ENCODE results near the gene COBLL1. TPM values are rescaled to one million over a fixed set of nuclear protein-coding genes. Genes with fewer than 3 reads are reported as not detected.

Gene COBLL1
- total RNA-seq, 1 donor from 2014 or later, result 18.6 TPM

GRCh38 chr2:164847981-164848741 lies 6.5 kb upstream of the COBLL1 start:
- Histone ChIP-seq H3K9ac (ENCODE audit: low read length) (no peak overlapping the region), H2AFZ (ENCODE audit: low read depth, low read length) (no peak overlapping the region), H3K4me1 (ENCODE audit: insufficient read depth, low read length) (no peaks in the 10 kb centered on the region), H3K4me2 (ENCODE audit: low read length) (no peak overlapping the region), H3K27ac (ENCODE audit: low read depth, low read length) (no peak overlapping the region), H3K4me3 (ENCODE audit: insufficient read depth, low read depth, low read length) (no peak overlapping the region), H3K79me2 (ENCODE audit: insufficient read depth, low read length) (no peaks in the 10 kb centered on the region), H3K9me3 (ENCODE audit: insufficient read depth, low read depth, low read length) (no peaks in the 10 kb centered on the region), H3K27me3 (ENCODE audit: insufficient read depth, low read length) (no peaks in the 10 kb centered on the region), H3K36me3 (ENCODE audit: insufficient read depth, low read length) (no peaks in the 10 kb centered on the region), H4K20me1 (ENCODE audit: insufficient read depth, low read length) (no peaks in the 10 kb centered on the region)
- no peaks in the 10 kb centered on the region for H3K4me1 Mint-ChIP-seq (ENCODE audit: low read depth, unreplicated experiment)
- no peaks in the 10 kb centered on the region for H3K27me3 Mint-ChIP-seq (ENCODE audit: low read depth, unreplicated experiment)
- no peak for FAIRE-seq
- H3K4me3 Mint-ChIP-seq (ENCODE audit: unreplicated experiment), result no peak overlapping the region
- no peaks in the 10 kb centered on the region for H3K36me3 Mint-ChIP-seq (ENCODE audit: low read depth, unreplicated experiment)
- DNase-seq (ENCODE audit: low read depth), result no peak
- H3K9me3 Mint-ChIP-seq (ENCODE audit: unreplicated experiment), result no peaks in the 10 kb centered on the region
- TF ChIP-seq EZH2 (IDR thresholded peaks at IDR 0.05; ENCODE audit: insufficient read depth, low read length), result no peak
- TF ChIP-seq CTCF (IDR thresholded peaks at IDR 0.05; ENCODE audit: insufficient read depth, low read depth, low read length), result no peak
- H3K27ac Mint-ChIP-seq (ENCODE audit: unreplicated experiment), result no peak overlapping the region

- no peaks in the 10 kb centered on the region for H4K20me1 ChIP-seq (ENCODE audit: insufficient read depth, low read length)
- Mint-ChIP-seq H3K9me3 (ENCODE audit: unreplicated experiment) (no peaks in the 10 kb centered on the region), H3K27ac (ENCODE audit: unreplicated experiment) (no peak overlapping the region), H3K27me3 (ENCODE audit: low read depth, unreplicated experiment) (no peaks in the 10 kb centered on the region), H3K4me1 (ENCODE audit: low read depth, unreplicated experiment) (no peaks in the 10 kb centered on the region), H3K4me3 (ENCODE audit: unreplicated experiment) (no peak overlapping the region), H3K36me3 (ENCODE audit: low read depth, unreplicated experiment) (no peaks in the 10 kb centered on the region)
- TF ChIP-seq CTCF (IDR thresholded peaks at IDR 0.05; ENCODE audit: insufficient read depth, low read depth, low read length) (no peak), EZH2 (IDR thresholded peaks at IDR 0.05; ENCODE audit: insufficient read depth, low read length) (no peak)
- no peaks in the 10 kb centered on the region for H3K79me2 ChIP-seq (ENCODE audit: insufficient read depth, low read length)
- H2AFZ ChIP-seq (ENCODE audit: low read depth, low read length), result no peak overlapping the region
- H3K36me3 ChIP-seq (ENCODE audit: insufficient read depth, low read length), result no peaks in the 10 kb centered on the region
- H3K4me3 ChIP-seq (ENCODE audit: insufficient read depth, low read depth, low read length), result no peak overlapping the region
- H3K4me2 ChIP-seq (ENCODE audit: low read length), result no peak overlapping the region
- H3K27ac ChIP-seq (ENCODE audit: low read depth, low read length), result no peak overlapping the region
- DNase-seq (ENCODE audit: low read depth) (no peak), FAIRE-seq (no peak)
- H3K9ac ChIP-seq (ENCODE audit: low read length), result no peak overlapping the region
- H3K27me3 ChIP-seq (ENCODE audit: insufficient read depth, low read length), result no peaks in the 10 kb centered on the region
- peaks cover 3% of the 10 kb centered on the region for H3K4me1 ChIP-seq (ENCODE audit: insufficient read depth, low read length)
- no peaks in the 10 kb centered on the region for H3K9me3 ChIP-seq (ENCODE audit: insufficient read depth, low read depth, low read length)
Measured at GRCh38 chr2:164847291-164847690, 5.7 kb upstream of the COBLL1 start.

- Histone ChIP-seq H3K9ac (ENCODE audit: low read length) (no peak overlapping the region), H2AFZ (ENCODE audit: low read depth, low read length) (no peak overlapping the region), H3K4me2 (ENCODE audit: low read length) (no peak overlapping the region), H3K27me3 (ENCODE audit: insufficient read depth, low read length) (no peaks in the 10 kb centered on the region), H3K79me2 (ENCODE audit: insufficient read depth, low read length) (no peaks in the 10 kb centered on the region), H3K4me1 (ENCODE audit: insufficient read depth, low read length) (peaks cover 4% of the 10 kb centered on the region), H3K4me3 (ENCODE audit: insufficient read depth, low read depth, low read length) (no peak overlapping the region), H4K20me1 (ENCODE audit: insufficient read depth, low read length) (no peaks in the 10 kb centered on the region), H3K36me3 (ENCODE audit: insufficient read depth, low read length) (no peaks in the 10 kb centered on the region), H3K27ac (ENCODE audit: low read depth, low read length) (no peak overlapping the region), H3K9me3 (ENCODE audit: insufficient read depth, low read depth, low read length) (no peaks in the 10 kb centered on the region)
- TF ChIP-seq EZH2 (IDR thresholded peaks at IDR 0.05; ENCODE audit: insufficient read depth, low read length) (no peak), CTCF (IDR thresholded peaks at IDR 0.05; ENCODE audit: insufficient read depth, low read depth, low read length) (no peak)
- H3K4me3 Mint-ChIP-seq (ENCODE audit: unreplicated experiment), result no peak overlapping the region
- no peak overlapping the region for H3K27ac Mint-ChIP-seq (ENCODE audit: unreplicated experiment)
- no peaks in the 10 kb centered on the region for H3K36me3 Mint-ChIP-seq (ENCODE audit: low read depth, unreplicated experiment)
- H3K4me1 Mint-ChIP-seq (ENCODE audit: low read depth, unreplicated experiment), result no peaks in the 10 kb centered on the region
- FAIRE-seq (no peak), DNase-seq (ENCODE audit: low read depth) (no peak)
- H3K27me3 Mint-ChIP-seq (ENCODE audit: low read depth, unreplicated experiment), result no peaks in the 10 kb centered on the region
- H3K9me3 Mint-ChIP-seq (ENCODE audit: unreplicated experiment), result no peaks in the 10 kb centered on the region
Measured at GRCh38 chr2:164846276-164846675, 4.7 kb upstream of the COBLL1 start.
